Spleen (tissue), 11 donors: Measurements from ENCODE around the gene SNPH. TPM values are rescaled to one million over a fixed set of nuclear protein-coding genes. Genes with fewer than 3 reads are reported as not detected.

ENCODE experiments used
- DNase-seq: peaks from one replicate; pipeline ENCODE4 v3.0.0-alpha.2; 2020
- H3K27ac ChIP-seq, 8 donors: fragments of 200-600 bp; sonication (generic) in 7 of 8; 1 replicate in 4 of 8; 2 replicates in 4 of 8; pipeline versions ENCODE4 v1.5.0 to v1.8.0; 2016 to 2021; ENCODE audit warnings: inconsistent platforms in 4 of 8, mild to moderate bottlenecking in 4 of 8, moderate library complexity in 1 of 8
- H3K27me3 ChIP-seq, 7 donors: fragments of 200-600 bp; sonication (generic) in 6 of 7; replicated peaks in 1 of 7; 1 replicate in 4 of 7; 2 replicates in 3 of 7; pipeline versions ENCODE4 v1.5.0 to v1.8.0; 2016 to 2021; ENCODE audit warnings: inconsistent platforms in 3 of 7, mild to moderate bottlenecking in 1 of 7
- H3K36me3 ChIP-seq, 6 donors: fragments of 200-600 bp; sonication (generic) in 5 of 6; 1 replicate in 4 of 6; 2 replicates in 2 of 6; pipeline versions ENCODE4 v1.5.0 to v1.8.0; 2016 to 2021; ENCODE audit warnings: inconsistent platforms in 2 of 6
- H3K4me1 ChIP-seq, 6 donors: fragments of 200-600 bp; sonication (generic) in 5 of 6; 1 replicate in 3 of 6; 2 replicates in 3 of 6; pipeline versions ENCODE4 v1.5.0 to v1.8.0; 2016 to 2021; ENCODE audit warnings: inconsistent platforms in 3 of 6
- H3K4me3 ChIP-seq, 8 donors: fragments of 200-600 bp; sonication (generic) in 7 of 8; 1 replicate in 4 of 8; 2 replicates in 4 of 8; pipeline versions ENCODE4 v1.5.0 to v1.8.0; 2016 to 2021; ENCODE audit warnings: inconsistent platforms in 4 of 8, mild to moderate bottlenecking in 4 of 8, moderate library complexity in 2 of 8
- H3K9me3 ChIP-seq, 8 donors: fragments of 200-600 bp; sonication (generic) in 7 of 8; 1 replicate in 4 of 8; 2 replicates in 4 of 8; pipeline versions ENCODE4 v1.5.0 to v1.8.0; 2016 to 2021; ENCODE audit warnings: inconsistent platforms in 4 of 8
- CTCF ChIP-seq, 11 experiments: fragments of 200-600 bp in 7 of 11; fragments of 450-650 bp in 4 of 11; sonication (generic) in 4 of 11; IDR thresholded peaks in 8 of 11; conservative IDR thresholded peaks in 3 of 11; 1 replicate in 7 of 11; 2 replicates in 4 of 11; pipeline versions ENCODE4 v1.4.0 to v1.8.0; 2016 to 2021; ENCODE audit warnings: antibody characterized with exemption in 11 of 11, inconsistent platforms in 4 of 11, mild to moderate bottlenecking in 1 of 11
- POLR2A ChIP-seq, 3 donors: fragments of 450-650 bp; IDR thresholded peaks; one replicate each; pipeline ENCODE4 v1.5.1; 2017; ENCODE audit warnings: antibody characterized with exemption in 3 of 3, mild to moderate bottlenecking in 1 of 3
- POLR2AphosphoS5 ChIP-seq, 3 donors: sonication (generic); formaldehyde crosslinking; IDR thresholded peaks; one replicate each; pipeline ENCODE4 v1.5.1; 2017; ENCODE audit warnings: antibody characterized with exemption in 3 of 3
- WGBS, 5 donors: extraction: QIAGEN DNeasy Blood & Tissue Kit in 3 of 5; methylation state at CpG; one replicate each; pipeline versions ENCODE4 v1.1.5 to v1.1.7; 2013 to 2018; 5-methylcytosine and 5-hydroxymethylcytosine counted together
- intact Hi-C: fragments of 100-400 bp; cut with DNase I; formaldehyde crosslinking; loops from one replicate; pipeline ENCODE4 v1.15.0; 2023; ENCODE audit warnings: low total_unique reads
- polyA plus RNA-seq, 3 donors: library from polyadenylated mRNA; stranded (reverse); fragments of 200-250 nt; gene quantifications; one replicate each; pipeline ENCODE4 v1.2.1, GENCODE V29; 2013
- total RNA-seq, 7 donors: library from RNA; depleted of rRNA in 3 of 7; stranded (reverse); fragments of >200 nt in 3 of 7; fragmentation: NEBNext Ultra II Directional in 4 of 7; extraction: Animal tissue kit (Norgen Biotek cat#: 25700) in 4 of 7; gene quantifications; one replicate each; pipeline versions ENCODE4 v1.1.0 to v1.2.1, GENCODE V29; 2016 to 2021
- donor health status: healthy with polysubstance abuse.
- donor health status: DM: no; HTN: no; CAD: no; lungs with moderate emphysema.
- donor health status: DM: no; HTN: no; CAD: no.
- donor health status: Bipolar disorder and iron deficiency.
- donor health status: healthy.
- donor health status: DM: no; HTN: no; CAD: no.
- donor health status: DM: yes; HTN: yes; CAD: no.

The SNPH gene
- total and polyA plus RNA-seq, 10 donors: 0.58 to 3.5 (median 2.0) TPM

DNA sequence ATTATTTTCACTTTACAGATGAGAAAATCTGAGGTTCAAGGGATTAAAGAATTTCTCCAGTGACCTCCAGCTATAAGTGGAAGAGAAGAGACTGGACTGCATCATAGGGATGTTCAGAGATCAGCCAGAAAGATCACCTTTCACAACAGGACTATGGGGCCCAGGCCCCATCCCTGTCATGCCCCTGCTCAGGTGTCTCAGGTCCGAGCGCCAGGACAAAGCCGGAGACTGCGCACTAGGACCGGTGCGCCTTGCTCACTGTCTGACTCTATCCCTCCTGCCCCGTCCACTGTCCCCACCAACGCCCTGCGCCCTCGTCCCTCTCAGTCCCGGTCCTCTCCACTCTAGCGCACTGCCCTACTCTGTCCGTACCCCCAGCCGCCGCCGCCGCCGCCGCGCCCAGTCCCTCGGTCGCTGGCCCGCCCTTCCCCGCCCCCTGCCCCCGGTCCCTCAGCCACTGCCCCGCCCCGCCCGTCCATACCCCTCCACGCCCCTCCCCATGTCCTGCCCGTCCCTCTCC, 40.8 kb upstream of the SNPH start:
- Histone ChIP-seq H3K4me1 (peaks cover 0 to 25% (median 16%) of the 10 kb centered on the region in 6 donors), H3K27ac (peak overlapping the region in 2 of 8 donors; percentile 51 to 54), H3K36me3 (no peaks in the 10 kb centered on the region), H3K9me3 (peaks cover 0 to 18% (median 9%) of the 10 kb centered on the region in 8 donors), H3K27me3 (peaks cover 0 to 52% (median 38%) of the 10 kb centered on the region in 7 donors), H3K4me3 (peak overlapping the region in 4 of 8 donors; percentile 58 to 71 (median 62))
- TF ChIP-seq CTCF (IDR thresholded peaks at IDR 0.05 in 8 of 11, conservative IDR thresholded peaks at IDR 0.05 in 3 of 11) (no peak), POLR2A (IDR thresholded peaks at IDR 0.05) (no peak), POLR2AphosphoS5 (IDR thresholded peaks at IDR 0.05) (no peak)
- 5 to 15% (median 7%) methylated on average over 23 to 30 of the region's 30 CpGs for WGBS, 5 donors
- no peak for DNase-seq
- intact Hi-C loops: no loop called here

GRCh38 chr20:1225783-1226654, 40.1 kb upstream of the SNPH start, which contains the start of gene RAD21L1:
Gene RAD21L1, plus strand, starts transcription at chr20:1226044. Its CDS starts 2,410 bp downstream, at chr20:1228454.
- Histone ChIP-seq H3K27me3 (peaks cover 0 to 59% (median 45%) of the 10 kb centered on the region in 7 donors), H3K9me3 (peaks cover 0 to 18% (median 9%) of the 10 kb centered on the region in 8 donors), H3K36me3 (no peaks in the 10 kb centered on the region), H3K4me3 (peak within 1 kb of the TSS; percentile 50 to 71 (median 60)), H3K27ac (peak within 1 kb of the TSS in 3 of 8 donors; percentile 42 to 54 (median 51)), H3K4me1 (peaks cover 0 to 25% (median 16%) of the 10 kb centered on the region in 6 donors)
- intact Hi-C loops: no loop called here
- DNase-seq: peak; percentile 92
- no peak for TF ChIP-seq POLR2A (IDR thresholded peaks at IDR 0.05)
- TF ChIP-seq POLR2AphosphoS5 (IDR thresholded peaks at IDR 0.05): peak in 1 of 3 donors; percentile 40
- 0 to 3% (median 1%) methylated on average over 31 to 88 of the region's 88 CpGs for WGBS, 5 donors

GRCh38 chr20:1229541-1229940, 36.6 kb upstream of the SNPH start:
- intact Hi-C loops: no loop called here
- DNase-seq: no peak
- Histone ChIP-seq H3K27ac (no peak overlapping the region), H3K9me3 (no peaks in the 10 kb centered on the region), H3K4me3 (no peak overlapping the region), H3K4me1 (peaks cover 0 to 25% (median 16%) of the 10 kb centered on the region in 6 donors), H3K36me3 (no peaks in the 10 kb centered on the region), H3K27me3 (peaks cover 0 to 71% (median 47%) of the 10 kb centered on the region in 7 donors)
- no peak for TF ChIP-seq CTCF (IDR thresholded peaks at IDR 0.05 in 8 of 11, conservative IDR thresholded peaks at IDR 0.05 in 3 of 11)
- no peak for TF ChIP-seq POLR2A (IDR thresholded peaks at IDR 0.05)
- TF ChIP-seq POLR2AphosphoS5 (IDR thresholded peaks at IDR 0.05): no peak
- 84 to 94% (median 90%) methylated on average over 3 of the region's 3 CpGs for WGBS, 5 donors

GRCh38 chr20:1232286-1233111, 33.6 kb upstream of the SNPH start:
- no peak for DNase-seq
- Histone ChIP-seq H3K9me3 (no peaks in the 10 kb centered on the region), H3K4me1 (peaks cover 0 to 1% (median 0%) of the 10 kb centered on the region in 6 donors), H3K36me3 (no peaks in the 10 kb centered on the region), H3K27me3 (peaks cover 0 to 56% (median 31%) of the 10 kb centered on the region in 7 donors), H3K4me3 (no peak overlapping the region), H3K27ac (no peak overlapping the region)
- TF ChIP-seq CTCF (IDR thresholded peaks at IDR 0.05 in 8 of 11, conservative IDR thresholded peaks at IDR 0.05 in 3 of 11) (no peak), POLR2AphosphoS5 (IDR thresholded peaks at IDR 0.05) (no peak), POLR2A (IDR thresholded peaks at IDR 0.05) (no peak)
- 85 to 96% (median 90%) methylated on average over 3 of the region's 3 CpGs for WGBS, 5 donors
- intact Hi-C loops: no loop called here
